K562 (cell line): ENCODE measurements around the gene TMEM243. TPM values are rescaled to one million over a fixed set of nuclear protein-coding genes. Genes with fewer than 3 reads are reported as not detected.

Source experiments
- ATAC-seq: fragments of 200-7000 bp; cut with Tn5 transposase; 3 replicates; pipeline ENCODE4 v1.9.1; 2020; ENCODE audit warnings: moderate library complexity
- BruUV-seq: library from RNA; stranded (reverse); fragments of 400-500 nt; replicated peaks from 2 replicates; lab custom pipeline; 2021; lab: Mats Ljungman, UMichigan
- CTCF ChIA-PET: fragments of 300-600 bp; formaldehyde crosslinking; extraction: SDS; loops from one replicate; lab custom pipeline; 2021; ENCODE audit warnings: low intra/inter-chr PET ratio; lab: Yijun Ruan, JAX
- POLR2A ChIA-PET: fragments of 300-600, 350-650 bp; sonication (Branson Sonifier 250); formaldehyde crosslinking; extraction: SDS; loops from one replicate; lab custom pipeline; 2021; ENCODE audit warnings: antibody characterized with exemption, inconsistent platforms; lab: Yijun Ruan, JAX
- DNase-seq, 4 experiments: peaks; one replicate each; pipeline versions ENCODE4 v3.0.0 to v3.0.0-alpha.2; 2011 to 2018; ENCODE audit warnings: low spot score in 3 of 4, mixed read lengths in 3 of 4; ENCODE audit errors: extremely low read depth in 1 of 4
- FAIRE-seq: peaks from 2 replicates; lab custom pipeline; 2011; peaks lifted over from hg19 to GRCh38; lab: Jason Lieb, UNC
- H2AFZ ChIP-seq: 2 replicates; pipeline ENCODE4 v1.6.0; 2011; ENCODE audit warnings: low read depth, low read length, control low read depth, inconsistent platforms
- H3K27ac ChIP-seq: fragments of 200-600 bp; 3 replicates; pipeline ENCODE4 v1.8.0; 2011; ENCODE audit warnings: low read depth, mild to moderate bottlenecking, control low read depth, inconsistent platforms, low read length, moderate library complexity, mixed read lengths; ENCODE audit errors: extremely low read depth
- H3K27me3 ChIP-seq, 2 experiments: fragments of 300-600 bp in 1 of 2; 2 replicates in 1 of 2; 3 replicates in 1 of 2; pipeline versions ENCODE4 v1.6.0 to v1.8.0; 2011; ENCODE audit warnings: inconsistent platforms in 2 of 2, low read length in 2 of 2, mild to moderate bottlenecking in 1 of 2, mixed read lengths in 1 of 2, moderate library complexity in 1 of 2; ENCODE audit not compliant: control insufficient read depth in 2 of 2, insufficient read depth in 2 of 2
- H3K36me3 ChIP-seq: fragments of 300-600 bp; 3 replicates; pipeline ENCODE4 v1.8.0; 2011; ENCODE audit warnings: mild to moderate bottlenecking, low read length, inconsistent platforms; ENCODE audit not compliant: control insufficient read depth, insufficient read depth
- H3K4me1 ChIP-seq, 2 experiments: fragments of 200-600 bp in 1 of 2; replicated peaks in 1 of 2; 2 replicates in 1 of 2; 3 replicates in 1 of 2; pipeline versions ENCODE4 v1.5.1 to v1.8.0; 2011; ENCODE audit warnings: inconsistent platforms in 2 of 2, low read length in 2 of 2, mild to moderate bottlenecking in 1 of 2, mixed read lengths in 1 of 2, moderate library complexity in 1 of 2; ENCODE audit not compliant: control insufficient read depth in 2 of 2, insufficient read depth in 2 of 2
- H3K4me2 ChIP-seq: 2 replicates; pipeline ENCODE4 v1.6.1; 2011; ENCODE audit warnings: low read length, control low read depth, inconsistent platforms, mixed read lengths; ENCODE audit not compliant: insufficient read depth
- H3K4me3 ChIP-seq: fragments of 200-600 bp; sonication (generic), shearing (Covaris generic); 2 replicates; pipeline ENCODE4 v1.5.1; 2016; ENCODE audit warnings: control low read depth, inconsistent platforms
- H3K79me2 ChIP-seq: fragments of 200-600 bp; 3 replicates; pipeline ENCODE4 v1.8.0; 2011; ENCODE audit warnings: low read length, inconsistent platforms; ENCODE audit not compliant: control insufficient read depth, insufficient read depth
- H3K9ac ChIP-seq, 2 experiments: 2 replicates each; pipeline versions ENCODE4 v1.6.0 to v1.6.1; 2011; ENCODE audit warnings: low read depth in 2 of 2, low read length in 2 of 2, control low read depth in 1 of 2, inconsistent platforms in 1 of 2, mild to moderate bottlenecking in 1 of 2, mixed read lengths in 1 of 2; ENCODE audit not compliant: insufficient read depth in 1 of 2
- H3K9me1 ChIP-seq: one replicate; pipeline ENCODE4 v1.6.0; 2011; ENCODE audit warnings: inconsistent platforms, mild to moderate bottlenecking, low read length, moderate library complexity; ENCODE audit not compliant: control insufficient read depth, insufficient read depth
- H3K9me3 ChIP-seq: replicated peaks from 2 replicates; pipeline ENCODE4 v1.5.1; 2011; ENCODE audit warnings: low read depth, low read length, inconsistent platforms; ENCODE audit not compliant: control insufficient read depth, insufficient read depth
- H4K20me1 ChIP-seq: replicated peaks from 2 replicates; pipeline ENCODE4 v1.6.1; 2011; ENCODE audit warnings: low read length, inconsistent platforms, mixed read lengths; ENCODE audit not compliant: control insufficient read depth, insufficient read depth
- FOXP1 ChIP-seq: sonication (generic); formaldehyde crosslinking; IDR thresholded peaks from 2 replicates; pipeline ENCODE4 v1.8.0; 2022; ENCODE audit warnings: mild to moderate bottlenecking, missing genetic modification reagents
- JUN ChIP-seq, 2 experiments: sonication (generic) in 1 of 2; formaldehyde crosslinking in 1 of 2; IDR thresholded peaks; 2 replicates each; pipeline versions ENCODE4 v1.6.1 to v1.8.0; 2012 to 2022; ENCODE audit warnings: borderline replicate concordance in 2 of 2, mild to moderate bottlenecking in 2 of 2, improper control_type of control experiment in 1 of 2, low read depth in 1 of 2, low read length in 1 of 2, missing genetic modification reagents in 1 of 2
- ZNF143 ChIP-seq: sonication (generic); formaldehyde crosslinking; IDR thresholded peaks from 2 replicates; pipeline ENCODE4 v1.9.0; 2022; ENCODE audit warnings: mild to moderate bottlenecking, missing genetic modification reagents
- ZNF445 ChIP-seq: fragments of 250-450 bp; sonication (Bioruptor Pico); IDR thresholded peaks from 2 replicates; pipeline ENCODE4 v1.4.0; 2020; ENCODE audit warnings: low read depth, mild to moderate bottlenecking, moderate library complexity
- WGBS: fragments of 100-300 bp; shearing (Covaris generic); methylation state at CpG from one replicate; pipeline ENCODE4 v1.1.6; 2016; ENCODE audit warnings: low coverage, mixed read lengths; ENCODE audit not compliant: insufficient coverage; ENCODE audit errors: missing lambda C conversion rate; 5-methylcytosine and 5-hydroxymethylcytosine counted together
- in situ Hi-C: fragments of 300-500 bp; cut with MboI; formaldehyde crosslinking; loops from 4 replicates; pipeline ENCODE4 v1.15.0; 2018; ENCODE audit warnings: inconsistent platforms, mixed read lengths
- intact Hi-C: fragments of 100-400 bp; cut with micrococcal nuclease; formaldehyde crosslinking; loops from 2 replicates; pipeline ENCODE4 v1.14.2; 2022
- polyA plus RNA-seq, 8 experiments: library from polyadenylated mRNA; depleted of rRNA in 4 of 8; stranded (reverse) in 5 of 8; unstranded in 3 of 8; fragments of >200 nt; fragmentation: Nextera tagmentation in 2 of 8; fragmentation: Illumina TruSeq in 1 of 8; extraction: Ambion mirVana in 2 of 8; extraction: Trizol in 1 of 8; gene quantifications; 2 replicates each; pipeline versions ENCODE4 v1.2.1 to v1.2.3, GENCODE V29; 2011 to 2014; ENCODE audit warnings: inconsistent platforms in 1 of 8, missing spikeins in 1 of 8
- total RNA-seq, 7 experiments: library from RNA; depleted of rRNA in 6 of 7; stranded (reverse); fragments of >200 nt in 6 of 7; fragmentation: Illumina TruSeq in 2 of 7; extraction: Trizol in 2 of 7; gene quantifications; 2 replicates each; pipeline versions ENCODE4 v1.2.1 to v1.2.3, GENCODE V29; 2011 to 2021; ENCODE audit warnings: low replicate concordance in 1 of 7

TMEM243 gene
- total and polyA plus RNA-seq, 9 of the 15 experiments (the other 6 are each of a cell fraction or from before 2014, with no cell fraction given): 3.9 to 8.6 (median 6.1) TPM

GRCh38 chr7:87217983-87218653 is 1.4 kb downstream of the TMEM243 start:
- CTCF ChIA-PET: no interaction called here
- FAIRE-seq: no peak
- peak overlapping the region; percentile 81; the same call in 1 of the 2 replicates for H3K4me2 ChIP-seq
- no peak overlapping the region for H3K27ac ChIP-seq
- H2AFZ ChIP-seq: peak overlapping the region; percentile 3; the same call in 1 of the 2 replicates
- POLR2A ChIA-PET: no interaction called here
- intact Hi-C loops: loop anchor here (2.0 to 10.0 kb wide), 2 partner anchors 65 to 657 kb away; partner anchors contain the start of genes DBF4, DMTF1 and SLC25A40
- H3K9ac ChIP-seq: no peak overlapping the region
- H3K4me3 ChIP-seq: no peak overlapping the region
- H3K4me1 ChIP-seq: peaks cover 11 to 18% of the 10 kb centered on the region in 2 experiments; a peak in 4 of 5 replicates
- no peaks in the 10 kb centered on the region for H3K79me2 ChIP-seq
- no peaks in the 10 kb centered on the region for H4K20me1 ChIP-seq
- H3K9me3 ChIP-seq: no peaks in the 10 kb centered on the region
- H3K9me1 ChIP-seq: no peaks in the 10 kb centered on the region
- in situ Hi-C loops: no loop called here
- no peak for ATAC-seq
- WGBS: 28% methylated on average over 9 of the region's 9 CpGs
- BruUV-seq: no TSS peak
- peaks cover 22 to 29% of the 10 kb centered on the region in 2 experiments; a peak in 4 of 5 replicates for H3K27me3 ChIP-seq
- TF ChIP-seq FOXP1 (CRISPR knock-in tag) (no peak), JUN (IDR thresholded peaks at IDR 0.05; ENCODE audit: borderline replicate concordance, low read depth, low read length) (no peak), JUN (CRISPR knock-in tag; IDR thresholded peaks at IDR 0.05; ENCODE audit: borderline replicate concordance) (no peak), ZNF143 (CRISPR knock-in tag) (no peak), ZNF445 (CRISPR knock-in tag) (no peak)
- TF ChIP-seq, all 486 proteins: peak for 0
- H3K36me3 ChIP-seq: no peaks in the 10 kb centered on the region
- no peak for DNase-seq
